Epithelial cell of prostate (primary cell): Measurements from ENCODE around the gene SLC39A11.
"Not testable (repeated sequence)": the region's sequence is repeated elsewhere in the genome, so short reads cannot be mapped to it uniquely, and the experiment has no call there.

ENCODE experiments used
- DNase-seq: peaks from one replicate; pipeline ENCODE4 v3.0.0-alpha.2; 2011; ENCODE audit warnings: low read depth, low spot score
- H3K27ac ChIP-seq: fragments of 450-650 bp; 2 replicates; pipeline ENCODE4 v1.5.1; 2017; ENCODE audit warnings: mild to moderate bottlenecking

SLC39A11 gene

GRCh38 chr17:72657467-72658317 is 434.8 kb downstream of the SLC39A11 start:
- H3K27ac ChIP-seq: no peak overlapping the region
- DNase-seq: no peak

GRCh38 chr17:72656130-72656763 is 436.2 kb downstream of the SLC39A11 start:
- no peak for DNase-seq
- H3K27ac ChIP-seq: no peak overlapping the region

GRCh38 chr17:72654706-72655105 is 437.8 kb downstream of the SLC39A11 start:
- no peak for DNase-seq

GRCh38 chr17:72651988-72652387 is 440.5 kb downstream of the SLC39A11 start:
- no peak overlapping the region for H3K27ac ChIP-seq
- DNase-seq: no peak

More at GRCh38 chr17:72654706-72655105, 437.8 kb downstream of the SLC39A11 start:
- H3K27ac ChIP-seq: no peak overlapping the region

GRCh38 chr17:72648702-72649101 is 443.8 kb downstream of the SLC39A11 start:
- DNase-seq: no peak
- H3K27ac ChIP-seq: no peak overlapping the region

GRCh38 chr17:72646176-72646575 is 446.3 kb downstream of the SLC39A11 start:
- no peak for DNase-seq
- no peak overlapping the region for H3K27ac ChIP-seq

GRCh38 chr17:72644492-72644891 is 448.0 kb downstream of the SLC39A11 start:
- H3K27ac ChIP-seq: no peak overlapping the region
- DNase-seq: no peak

- H3K27ac ChIP-seq: no peak overlapping the region
- DNase-seq: no peak
Observed at GRCh38 chr17:72643575-72644216, 448.8 kb downstream of the SLC39A11 start.

- DNase-seq: no peak
- H3K27ac ChIP-seq: no peak overlapping the region
Observed at GRCh38 chr17:72642720-72643119, 449.8 kb downstream of the SLC39A11 start.

- H3K27ac ChIP-seq: no peak overlapping the region
- DNase-seq: no peak
Observed at GRCh38 chr17:72640415-72641165, 451.9 kb downstream of the SLC39A11 start.

GRCh38 chr17:72639711-72640110 is 452.8 kb downstream of the SLC39A11 start:
- no peak for DNase-seq
- H3K27ac ChIP-seq: no peak overlapping the region

- H3K27ac ChIP-seq, DNase-seq: not testable (repeated sequence)
Observed at GRCh38 chr17:72638932-72639331, 453.6 kb downstream of the SLC39A11 start.

GRCh38 chr17:72635034-72635635 is 457.4 kb downstream of the SLC39A11 start:
- H3K27ac ChIP-seq: peak overlapping the region; percentile 24
- DNase-seq: no peak

GRCh38 chr17:72634621-72635020 is 457.9 kb downstream of the SLC39A11 start:
- peak; percentile 53 for DNase-seq
- peak overlapping the region; percentile 24 for H3K27ac ChIP-seq

- no peak for DNase-seq
- H3K27ac ChIP-seq: peak overlapping the region; percentile 45
Observed at GRCh38 chr17:72631949-72632684, 460.4 kb downstream of the SLC39A11 start.

GRCh38 chr17:72631568-72631948 is 460.9 kb downstream of the SLC39A11 start:
- DNase-seq: peak; percentile 53
- peak overlapping the region; percentile 45 for H3K27ac ChIP-seq

- DNase-seq: no peak
- no peak overlapping the region for H3K27ac ChIP-seq
Observed at GRCh38 chr17:72624652-72625051, 467.8 kb downstream of the SLC39A11 start.

GRCh38 chr17:72624226-72624625 is 468.3 kb downstream of the SLC39A11 start:
- no peak for DNase-seq
- H3K27ac ChIP-seq: no peak overlapping the region
